Panc1 (cell line): ENCODE results near the gene P2RX3. TPM values are rescaled to one million over a fixed set of nuclear protein-coding genes. Genes with fewer than 3 reads are reported as not detected.

Source experiments
- ATAC-seq: fragments of 200-7000 bp; cut with Tn5 transposase; 2 replicates; pipeline ENCODE4 v1.9.1; 2020; ENCODE audit warnings: mild to moderate bottlenecking, moderate library complexity
- BruUV-seq: library from RNA; stranded (reverse); fragments of 400-500 nt; replicated peaks from 2 replicates; lab custom pipeline; 2021; lab: Mats Ljungman, UMichigan
- CTCF ChIA-PET: fragments of 300-600 bp; sonication (Branson Sonifier 250); formaldehyde crosslinking; loops from one replicate; lab custom pipeline; 2022; ENCODE audit warnings: antibody characterized with exemption; lab: Charles Lee
- POLR2A ChIA-PET: fragments of 300-600 bp; sonication (Branson Sonifier 250); formaldehyde crosslinking; loops from one replicate; lab custom pipeline; 2022; ENCODE audit warnings: antibody characterized with exemption; lab: Charles Lee
- DNase-seq: peaks from one replicate; pipeline ENCODE4 v3.0.0-alpha.2; 2010; ENCODE audit warnings: low read depth, low spot score
- H3K27ac ChIP-seq: 2 replicates; pipeline ENCODE4 v1.5.1; 2011; ENCODE audit warnings: mild to moderate bottlenecking, low read length, inconsistent platforms
- H3K27me3 ChIP-seq: fragments of 200-500 bp; sonication (Bioruptor generic); 2 replicates; pipeline ENCODE4 v1.6.0; 2014; ENCODE audit warnings: low read length, inconsistent platforms; ENCODE audit not compliant: control insufficient read depth, insufficient read depth
- H3K36me3 ChIP-seq: fragments of 200-500 bp; sonication (Bioruptor generic); 2 replicates; pipeline ENCODE4 v1.5.1; 2014; ENCODE audit warnings: inconsistent platforms, mild to moderate bottlenecking, low read length, moderate library complexity; ENCODE audit not compliant: control insufficient read depth, insufficient read depth
- H3K4me1 ChIP-seq: 2 replicates; pipeline ENCODE4 v1.5.1; 2011; ENCODE audit warnings: inconsistent platforms, mild to moderate bottlenecking, low read length, moderate library complexity; ENCODE audit not compliant: control insufficient read depth, insufficient read depth
- H3K4me3 ChIP-seq, 2 experiments: 2 replicates each; pipeline ENCODE4 v1.5.1; 2011 to 2012; ENCODE audit warnings: low read depth in 2 of 2, low read length in 2 of 2, mild to moderate bottlenecking in 2 of 2, inconsistent platforms in 1 of 2, moderate library complexity in 1 of 2
- H3K9me3 ChIP-seq: fragments of 200-500 bp; sonication (Bioruptor generic); 2 replicates; pipeline ENCODE4 v1.5.1; 2014; ENCODE audit warnings: low read depth, mild to moderate bottlenecking, inconsistent platforms, low read length, moderate library complexity; ENCODE audit not compliant: control insufficient read depth, insufficient read depth
- CTCF ChIP-seq: fragments of 450-650 bp; IDR thresholded peaks from 2 replicates; pipeline ENCODE4 v1.5.1; 2017; ENCODE audit warnings: mild to moderate bottlenecking
- POLR2AphosphoS5 ChIP-seq: IDR thresholded peaks from 2 replicates; pipeline ENCODE4 v1.6.1; 2012; ENCODE audit warnings: mild to moderate bottlenecking, low read depth, low read length, moderate library complexity
- REST ChIP-seq, 2 experiments: IDR thresholded peaks; 2 replicates each; pipeline ENCODE4 v1.6.1; 2011 to 2012; ENCODE audit warnings: low read depth in 2 of 2, control low read depth in 1 of 2, low read length in 1 of 2, mild to moderate bottlenecking in 1 of 2, moderate library complexity in 1 of 2; ENCODE audit not compliant: insufficient read depth in 1 of 2
- SIN3A ChIP-seq: IDR thresholded peaks from 2 replicates; pipeline ENCODE4 v1.6.1; 2012; ENCODE audit warnings: low read depth, mild to moderate bottlenecking, low read length, moderate library complexity, borderline replicate concordance; ENCODE audit not compliant: insufficient read depth
- TCF7L2 ChIP-seq: IDR thresholded peaks from 2 replicates; pipeline ENCODE4 v1.6.1; 2011; ENCODE audit warnings: mild to moderate bottlenecking, low read depth, low read length, inconsistent platforms
- in situ Hi-C: cut with HindIII; loops from 2 replicates; pipeline ENCODE4 v1.10.0; 2016; ENCODE audit warnings: low sequenced_read_pairs, low pct_unique_long_range_greater_than_20kb
- intact Hi-C: fragments of 100-400 bp; cut with micrococcal nuclease; formaldehyde crosslinking; loops from one replicate; pipeline ENCODE4 v1.10.0; 2022; ENCODE audit not compliant: unreplicated experiment
- total RNA-seq: library from RNA; stranded (reverse); gene quantifications from one replicate; pipeline ENCODE4 v1.2.1, GENCODE V29; 2021; ENCODE audit not compliant: unreplicated experiment

Gene P2RX3
- total RNA-seq, 1 experiment from 2014 or later, result not detected

- no peak for DNase-seq
- Histone ChIP-seq H3K4me1 (0 out of 2 replicates have a peak, but pooled peaks cover 7% of the 10 kb centered on the region), H3K9me3 (no peaks in the 10 kb centered on the region), H3K36me3 (no peaks in the 10 kb centered on the region), H3K27ac (no peak overlapping the region), H3K27me3 (no peaks in the 10 kb centered on the region), H3K4me3 (no peak overlapping the region)
- TF ChIP-seq REST (IDR thresholded peaks at IDR 0.05; ENCODE audit: insufficient read depth in 1 of 2, low read depth in 2 of 2, low read length in 1 of 2), result no peak
- no peak for TF ChIP-seq CTCF
- no peak for TF ChIP-seq POLR2AphosphoS5
- no peak for TF ChIP-seq TCF7L2
- TF ChIP-seq SIN3A, result no peak
- intact Hi-C loops, result no loop called here
- ChIA-PET CTCF (interaction anchor here (0.6 kb wide), 1 partner anchor 78 kb away, joined by 4 read pairs; no protein-coding TSS in a partner anchor), POLR2A (no interaction called here)
- no TSS peak for BruUV-seq
- in situ Hi-C loops, result no loop called here
- ATAC-seq, result no peak
Observed at GRCh38 chr11:57357856-57358255, 19.7 kb downstream of the P2RX3 start.

GRCh38 chr11:57358543-57358961 lies 20.4 kb downstream of the P2RX3 start:
- CTCF ChIA-PET, result no interaction called here
- no peaks in the 10 kb centered on the region for H3K27me3 ChIP-seq
- H3K9me3 ChIP-seq, result no peaks in the 10 kb centered on the region
- no peaks in the 10 kb centered on the region for H3K36me3 ChIP-seq
- intact Hi-C loops (no loop called here), in situ Hi-C loops (no loop called here)
- POLR2A ChIA-PET, result no interaction called here
- H3K4me3 ChIP-seq, result no peak overlapping the region
- no peak for ATAC-seq
- TF ChIP-seq POLR2AphosphoS5, result no peak
- TF ChIP-seq CTCF, result no peak
- no peak for TF ChIP-seq REST (IDR thresholded peaks at IDR 0.05; ENCODE audit: insufficient read depth in 1 of 2, low read depth in 2 of 2, low read length in 1 of 2)
- TF ChIP-seq TCF7L2, result no peak
- TF ChIP-seq SIN3A, result no peak
- H3K4me1 ChIP-seq, result 0 out of 2 replicates have a peak, but pooled peaks cover 7% of the 10 kb centered on the region
- DNase-seq, result no peak
- BruUV-seq, result no TSS peak
- no peak overlapping the region for H3K27ac ChIP-seq
